ENCODE measurements around the gene SLC38A7.
"Not testable (repeated sequence)": the region's sequence is repeated elsewhere in the genome, so short reads cannot be mapped to it uniquely, and the experiment has no call there.

DNA sequence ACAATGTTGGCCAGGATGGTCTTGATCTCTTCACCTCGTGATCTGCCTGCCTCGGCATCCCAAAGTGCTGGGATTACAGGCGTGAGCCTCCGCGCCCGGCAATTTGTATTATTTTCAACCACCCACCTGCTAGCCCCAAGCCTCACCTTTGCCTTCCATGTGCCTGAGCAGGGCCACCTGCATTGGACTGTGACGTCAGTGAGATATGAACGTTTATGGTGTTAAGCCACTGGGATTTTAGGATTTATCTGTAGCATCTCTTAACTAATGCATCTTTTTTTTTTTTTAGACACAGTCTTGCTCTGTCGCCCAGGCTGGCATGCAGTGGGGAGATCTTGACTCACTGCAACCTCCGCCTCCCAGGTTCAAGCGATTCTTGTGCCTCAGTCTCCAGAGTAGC, 24.7 kb downstream of the SLC38A7 start:
- TF ChIP-seq, protein P1, sequence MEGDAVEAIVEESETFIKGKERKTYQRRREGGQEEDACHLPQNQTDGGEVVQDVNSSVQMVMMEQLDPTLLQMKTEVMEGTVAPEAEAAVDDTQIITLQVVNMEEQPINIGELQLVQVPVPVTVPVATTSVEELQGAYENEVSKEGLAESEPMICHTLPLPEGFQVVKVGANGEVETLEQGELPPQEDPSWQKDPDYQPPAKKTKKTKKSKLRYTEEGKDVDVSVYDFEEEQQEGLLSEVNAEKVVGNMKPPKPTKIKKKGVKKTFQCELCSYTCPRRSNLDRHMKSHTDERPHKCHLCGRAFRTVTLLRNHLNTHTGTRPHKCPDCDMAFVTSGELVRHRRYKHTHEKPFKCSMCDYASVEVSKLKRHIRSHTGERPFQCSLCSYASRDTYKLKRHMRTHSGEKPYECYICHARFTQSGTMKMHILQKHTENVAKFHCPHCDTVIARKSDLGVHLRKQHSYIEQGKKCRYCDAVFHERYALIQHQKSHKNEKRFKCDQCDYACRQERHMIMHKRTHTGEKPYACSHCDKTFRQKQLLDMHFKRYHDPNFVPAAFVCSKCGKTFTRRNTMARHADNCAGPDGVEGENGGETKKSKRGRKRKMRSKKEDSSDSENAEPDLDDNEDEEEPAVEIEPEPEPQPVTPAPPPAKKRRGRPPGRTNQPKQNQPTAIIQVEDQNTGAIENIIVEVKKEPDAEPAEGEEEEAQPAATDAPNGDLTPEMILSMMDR (IDR thresholded peaks at IDR 0.05) = not testable (repeated sequence)
- TF ChIP-seq EZH2 (IDR thresholded peaks at IDR 0.05; ENCODE audit: borderline replicate concordance, insufficient read depth, low read depth, low read length, poor library complexity, severe bottlenecking) = not testable (repeated sequence)

Data from B cell (primary cell).